BLaER1 (cell line): ENCODE data around the gene RSPO1.
"Not testable (repeated sequence)": the region's sequence is repeated elsewhere in the genome, so short reads cannot be mapped to it uniquely, and the experiment has no call there.

ENCODE experiments used
- H3K27ac ChIP-seq: shearing (Covaris generic); formaldehyde crosslinking; 2 replicates; pipeline ENCODE4 v1.8.1; 2022
- H3K27me3 ChIP-seq: shearing (Covaris generic); formaldehyde crosslinking; 2 replicates; pipeline ENCODE4 v1.8.1; 2022
- H3K36me3 ChIP-seq: shearing (Covaris generic); formaldehyde crosslinking; 2 replicates; pipeline ENCODE4 v1.8.1; 2022
- H3K4me1 ChIP-seq: shearing (Covaris generic); formaldehyde crosslinking; 2 replicates; pipeline ENCODE4 v1.8.1; 2022
- H3K4me2 ChIP-seq: shearing (Covaris generic); formaldehyde crosslinking; 2 replicates; pipeline ENCODE4 v1.8.1; 2022
- H3K4me3 ChIP-seq: shearing (Covaris generic); formaldehyde crosslinking; 2 replicates; pipeline ENCODE4 v1.8.1; 2022
- H3K9ac ChIP-seq: shearing (Covaris generic); formaldehyde crosslinking; 2 replicates; pipeline ENCODE4 v1.8.1; 2022
- H3K9me3 ChIP-seq: shearing (Covaris generic); formaldehyde crosslinking; 2 replicates; pipeline ENCODE4 v1.8.1; 2022
- H4K20me1 ChIP-seq: shearing (Covaris generic); formaldehyde crosslinking; 2 replicates; pipeline ENCODE4 v1.8.1; 2022
- Cebpa-rat ChIP-seq: shearing (Covaris generic); IDR thresholded peaks from 2 replicates; pipeline ENCODE4 v1.8.1; 2022

The RSPO1 gene, protein sequence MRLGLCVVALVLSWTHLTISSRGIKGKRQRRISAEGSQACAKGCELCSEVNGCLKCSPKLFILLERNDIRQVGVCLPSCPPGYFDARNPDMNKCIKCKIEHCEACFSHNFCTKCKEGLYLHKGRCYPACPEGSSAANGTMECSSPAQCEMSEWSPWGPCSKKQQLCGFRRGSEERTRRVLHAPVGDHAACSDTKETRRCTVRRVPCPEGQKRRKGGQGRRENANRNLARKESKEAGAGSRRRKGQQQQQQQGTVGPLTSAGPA

DNA sequence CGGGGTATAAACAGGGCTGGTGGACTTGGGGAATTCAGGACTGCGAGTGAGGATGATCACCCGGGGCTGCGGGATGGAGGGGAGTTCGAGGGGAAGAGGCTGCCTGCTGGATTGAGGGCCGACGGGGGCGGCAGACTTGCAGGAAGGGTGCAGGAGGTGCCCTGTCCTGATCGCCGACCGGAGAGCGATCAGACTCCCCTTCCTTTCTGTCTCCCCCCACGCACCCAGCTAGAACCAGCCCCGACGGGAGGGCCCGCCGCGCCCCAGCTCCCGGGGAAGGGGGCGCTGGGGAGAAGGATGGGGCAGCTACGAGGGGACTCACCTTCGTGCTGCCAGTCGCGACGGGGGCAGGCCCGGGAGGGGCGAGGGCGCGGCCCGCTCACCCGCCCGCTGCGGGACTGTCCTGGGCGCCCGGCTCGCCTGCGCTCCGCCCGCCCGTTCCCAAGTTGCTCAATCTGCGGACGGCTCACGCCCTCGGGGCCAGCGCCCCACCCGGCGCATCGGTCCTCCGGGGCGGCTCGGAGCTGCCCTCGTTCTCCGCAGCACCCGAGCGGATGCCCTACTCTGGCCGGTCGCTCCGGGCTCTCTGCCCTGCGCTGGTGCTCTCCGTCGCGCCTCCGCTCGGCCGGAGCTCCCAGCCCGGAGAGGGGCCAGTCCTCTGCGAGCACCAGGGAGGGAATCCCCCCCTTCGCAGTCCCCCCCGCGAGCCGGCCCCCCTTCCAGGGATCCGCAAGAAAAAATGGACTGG is at the start of gene RSPO1:
TSS of gene RSPO1 (minus strand) at position 649 of the 748 bp plus-strand sequence. CDS start 5,231 bp downstream, outside the sequence.
- Histone ChIP-seq H3K4me1 (peaks cover 1% of the 10 kb centered on the region; the same call in 1 of the 2 replicates), H3K9ac (no peak within 1 kb of the TSS), H4K20me1 (peaks cover 37% of the 10 kb centered on the region; the same call in 1 of the 2 replicates), H3K4me3 (no peak within 1 kb of the TSS), H3K9me3 (no peaks in the 10 kb centered on the region), H3K4me2 (no peak within 1 kb of the TSS), H3K27ac (no peak within 1 kb of the TSS), H3K27me3 (peaks cover 85% of the 10 kb centered on the region), H3K36me3 (no peaks in the 10 kb centered on the region)
- TF ChIP-seq Cebpa-rat = no peak

DNA sequence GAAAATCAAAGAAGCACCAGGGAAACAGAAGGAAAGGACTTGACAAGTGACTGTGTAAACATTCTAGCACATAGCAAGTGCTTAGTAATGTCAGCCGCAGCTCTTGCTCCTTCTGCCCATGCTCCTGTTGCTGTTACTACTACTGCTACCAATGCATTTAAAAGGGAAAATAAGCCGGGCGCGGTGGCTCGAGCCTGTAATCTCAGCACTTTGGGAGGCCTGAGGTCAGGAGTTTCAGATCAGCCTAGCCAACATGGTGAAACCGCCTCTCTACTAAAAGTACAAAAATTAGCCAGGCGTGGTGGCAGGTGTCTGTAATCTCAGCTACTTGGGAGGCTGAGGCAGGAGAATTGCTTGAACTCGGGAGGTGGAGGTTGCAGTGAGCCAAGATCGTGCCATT is 49.5 kb upstream of the RSPO1 start:
- peaks cover 65% of the 10 kb centered on the region for H3K36me3 ChIP-seq

DNA sequence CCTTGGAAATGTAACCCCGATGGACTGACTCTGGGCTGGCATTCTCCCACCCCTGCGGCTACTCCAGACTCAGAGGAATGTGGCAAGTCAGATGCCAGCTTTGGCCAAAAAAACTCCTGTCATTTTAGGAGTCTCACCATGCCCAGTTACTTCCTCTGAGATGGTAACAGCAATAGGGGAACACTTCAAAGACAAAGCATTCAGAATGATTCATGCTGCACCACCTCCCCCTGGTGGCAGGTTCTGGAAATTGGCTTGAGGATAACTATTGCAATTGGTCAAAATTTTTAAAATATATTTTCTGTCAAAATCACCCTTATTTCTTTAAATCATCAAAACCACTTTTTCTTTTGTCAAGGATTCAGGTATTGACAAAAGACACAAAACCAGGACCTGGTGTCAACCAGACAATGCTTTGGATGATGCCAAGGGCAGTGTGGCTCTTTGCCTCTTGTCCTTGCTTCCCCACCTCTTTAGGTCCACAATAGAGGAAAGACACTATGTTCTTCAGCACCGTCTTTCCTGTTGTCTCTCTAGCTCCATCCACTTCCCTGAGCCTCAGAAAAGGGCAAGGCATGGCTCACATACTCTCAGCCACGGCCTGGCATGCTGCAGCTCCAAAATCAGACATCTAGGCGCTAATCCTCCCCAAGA is 47.8 kb upstream of the RSPO1 start:
- H3K4me3 ChIP-seq = no peak overlapping the region
- peaks cover 6% of the 10 kb centered on the region for H3K4me1 ChIP-seq
- H3K36me3 ChIP-seq = peaks cover 56% of the 10 kb centered on the region
- H3K27me3 ChIP-seq = peaks cover 2% of the 10 kb centered on the region; the same call in 1 of the 2 replicates
- H3K27ac ChIP-seq = no peak overlapping the region
- no peaks in the 10 kb centered on the region for H3K9me3 ChIP-seq
- no peak overlapping the region for H3K9ac ChIP-seq
- H3K4me2 ChIP-seq = no peak overlapping the region
- TF ChIP-seq Cebpa-rat = no peak
- H4K20me1 ChIP-seq = peaks cover 24% of the 10 kb centered on the region

More for the DNA sequence above, 49.5 kb upstream of the RSPO1 start:
- not testable (repeated sequence) for H3K27me3 ChIP-seq, H3K27ac ChIP-seq, H3K9me3 ChIP-seq, H3K4me2 ChIP-seq, H3K9ac ChIP-seq, H3K4me3 ChIP-seq
- Histone ChIP-seq H4K20me1 (peaks cover 30% of the 10 kb centered on the region), H3K4me1 (peaks cover 13% of the 10 kb centered on the region)

DNA sequence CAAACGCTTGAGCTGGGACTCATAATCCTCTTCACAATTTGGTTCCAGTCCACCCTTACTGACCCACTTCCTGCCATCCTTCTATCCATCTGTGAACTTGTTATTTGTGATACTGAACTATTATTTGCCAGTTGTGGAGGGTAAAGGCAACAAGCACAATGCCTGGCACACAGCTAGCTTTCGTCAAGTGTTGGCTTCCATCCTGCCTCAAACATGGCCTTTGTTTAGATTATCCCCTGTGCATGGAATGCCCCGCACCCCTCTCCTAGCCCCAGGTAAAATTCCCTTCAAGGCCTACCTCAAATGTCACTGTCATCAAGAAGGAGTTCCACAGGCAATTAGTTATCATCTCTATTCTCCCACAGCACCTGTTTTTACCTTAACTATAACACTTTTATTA is 46.2 kb upstream of the RSPO1 start:
- Histone ChIP-seq H3K27ac (no peak overlapping the region), H3K4me2 (no peak overlapping the region), H4K20me1 (peaks cover 24% of the 10 kb centered on the region)

DNA sequence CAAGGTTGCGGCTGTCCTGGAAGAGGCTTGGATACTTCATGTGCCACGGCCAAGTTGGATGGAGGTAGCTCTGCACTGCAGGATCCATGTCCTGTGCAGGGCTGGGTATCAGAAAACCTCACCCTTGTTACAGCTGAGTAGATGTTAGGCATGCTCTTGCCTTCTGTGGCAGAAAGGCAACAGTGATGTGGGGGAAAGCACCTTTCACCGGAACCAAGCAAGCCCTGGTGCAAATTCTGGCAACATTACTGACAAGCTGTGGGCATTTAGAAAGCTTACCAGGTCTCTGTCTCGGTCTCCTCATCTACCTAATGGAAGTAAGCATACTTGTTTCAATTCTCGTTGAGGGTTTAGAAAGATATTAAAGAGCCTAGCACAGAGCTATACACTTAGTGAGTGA is 43.1 kb upstream of the RSPO1 start:
- H4K20me1 ChIP-seq = peaks cover 2% of the 10 kb centered on the region; the same call in 1 of the 2 replicates
- H3K9me3 ChIP-seq = no peaks in the 10 kb centered on the region
- H3K27me3 ChIP-seq = peaks cover 24% of the 10 kb centered on the region; the same call in 1 of the 2 replicates
- no peak for TF ChIP-seq Cebpa-rat
- H3K9ac ChIP-seq = no peak overlapping the region
- H3K4me1 ChIP-seq = peaks cover 53% of the 10 kb centered on the region
- H3K36me3 ChIP-seq = peaks cover 12% of the 10 kb centered on the region
- H3K27ac ChIP-seq = no peak overlapping the region
- peak overlapping the region; percentile 82; the same call in 1 of the 2 replicates for H3K4me2 ChIP-seq
- no peak overlapping the region for H3K4me3 ChIP-seq

More for the DNA sequence above, 46.2 kb upstream of the RSPO1 start:
- no peak overlapping the region for H3K4me3 ChIP-seq
- H3K36me3 ChIP-seq = peaks cover 41% of the 10 kb centered on the region
- peaks cover 22% of the 10 kb centered on the region for H3K4me1 ChIP-seq
- H3K27me3 ChIP-seq = peaks cover 15% of the 10 kb centered on the region; the same call in 1 of the 2 replicates
- H3K9me3 ChIP-seq = no peaks in the 10 kb centered on the region
- H3K9ac ChIP-seq = no peak overlapping the region
- TF ChIP-seq Cebpa-rat = no peak

DNA sequence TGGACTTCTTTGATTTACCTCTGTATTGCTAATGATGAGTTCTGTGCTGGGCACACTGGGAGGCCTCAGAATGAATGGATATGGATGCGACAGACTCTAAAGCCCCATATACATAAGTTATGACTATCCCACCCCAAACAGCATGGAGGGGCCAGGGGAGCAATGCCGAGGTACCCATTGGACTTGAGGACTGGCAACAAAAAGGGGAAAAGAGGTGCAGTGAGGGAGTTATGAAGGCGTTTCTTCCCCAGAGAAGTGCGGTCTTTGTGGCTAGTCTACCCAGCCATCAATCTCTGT is 42.4 kb upstream of the RSPO1 start:
- Histone ChIP-seq H3K36me3 (peaks cover 8% of the 10 kb centered on the region; the same call in 1 of the 2 replicates), H3K4me2 (peak overlapping the region; percentile 82), H3K27me3 (peaks cover 24% of the 10 kb centered on the region; the same call in 1 of the 2 replicates), H3K9me3 (no peaks in the 10 kb centered on the region), H3K4me3 (no peak overlapping the region), H3K4me1 (peaks cover 51% of the 10 kb centered on the region), H4K20me1 (no peaks in the 10 kb centered on the region), H3K27ac (no peak overlapping the region), H3K9ac (no peak overlapping the region)
- TF ChIP-seq Cebpa-rat = no peak

DNA sequence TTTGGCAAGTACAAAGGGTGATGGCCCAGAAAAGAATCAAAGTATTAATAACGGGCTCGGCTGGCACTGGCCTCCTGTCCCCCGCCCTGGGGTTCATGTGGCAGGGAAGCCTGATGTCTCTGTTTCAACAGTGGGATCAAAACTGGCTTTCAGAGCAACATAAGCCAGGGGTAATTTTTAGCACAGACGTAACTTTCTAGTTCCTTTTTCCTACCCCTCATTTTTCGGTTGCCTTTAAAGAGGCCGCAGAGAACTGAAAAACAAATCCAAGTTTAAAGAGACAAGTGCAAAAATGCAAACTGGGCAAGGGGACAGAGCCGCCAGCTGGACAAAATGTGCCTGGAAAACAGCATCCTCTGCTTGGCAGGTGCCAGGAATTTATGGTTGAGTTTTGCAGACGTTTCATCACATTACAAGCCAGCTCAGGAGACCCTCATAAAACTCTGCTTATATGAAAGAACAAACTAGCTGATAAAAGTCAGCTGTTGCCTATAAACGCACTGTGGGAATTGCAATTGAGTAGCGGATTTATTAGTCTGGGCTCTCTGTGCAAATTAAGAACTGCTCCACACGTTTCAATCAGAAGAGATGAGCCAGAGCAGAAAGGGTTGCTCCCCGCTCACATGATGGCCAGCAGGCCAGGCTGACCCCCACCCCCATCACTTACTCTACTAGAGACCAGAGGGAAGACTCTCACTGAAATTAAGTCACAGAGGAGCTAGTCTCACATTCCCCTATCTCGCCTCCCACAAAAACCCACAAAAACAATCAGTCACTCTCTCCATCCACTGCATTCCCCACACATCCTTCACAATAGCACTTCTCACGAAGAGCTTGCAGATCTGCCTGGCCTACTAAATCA is 41.8 kb upstream of the RSPO1 start:
- no peak for TF ChIP-seq Cebpa-rat
- Histone ChIP-seq H3K4me3 (no peak overlapping the region), H3K9ac (peak overlapping the region; percentile 63), H3K27me3 (peaks cover 24% of the 10 kb centered on the region; the same call in 1 of the 2 replicates), H3K9me3 (no peaks in the 10 kb centered on the region), H3K36me3 (peaks cover 8% of the 10 kb centered on the region; the same call in 1 of the 2 replicates), H3K4me1 (peaks cover 49% of the 10 kb centered on the region), H3K4me2 (peak overlapping the region; percentile 82), H4K20me1 (no peaks in the 10 kb centered on the region), H3K27ac (peak overlapping the region; percentile 69)

DNA sequence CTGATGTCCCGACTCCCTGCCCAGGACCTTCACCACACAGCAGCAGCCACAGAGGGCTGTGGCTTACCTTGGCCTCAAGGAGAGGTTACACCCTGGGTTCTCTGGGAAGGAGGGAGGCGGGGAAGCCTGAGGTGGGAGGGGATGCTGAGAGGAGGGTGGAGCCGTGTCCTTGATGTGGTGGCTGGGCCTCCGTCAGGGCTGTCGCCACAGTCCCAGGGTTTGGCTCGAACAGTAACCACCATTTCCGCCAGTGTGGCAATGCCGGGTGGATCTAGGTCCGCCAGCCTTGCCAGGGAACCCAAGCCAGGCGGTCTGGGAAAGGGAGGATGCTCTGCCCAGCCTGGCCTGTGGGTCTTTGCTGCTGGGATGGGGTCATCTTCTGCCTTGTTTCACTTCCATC is 39.2 kb upstream of the RSPO1 start:
- Histone ChIP-seq H4K20me1 (no peaks in the 10 kb centered on the region), H3K9ac (no peak overlapping the region), H3K4me3 (no peak overlapping the region), H3K36me3 (no peaks in the 10 kb centered on the region), H3K27me3 (peaks cover 24% of the 10 kb centered on the region; the same call in 1 of the 2 replicates), H3K4me1 (peaks cover 49% of the 10 kb centered on the region), H3K9me3 (no peaks in the 10 kb centered on the region), H3K4me2 (peak overlapping the region; percentile 82), H3K27ac (peak overlapping the region; percentile 18; the same call in 1 of the 2 replicates)
- no peak for TF ChIP-seq Cebpa-rat
